Measurements from ENCODE around the gene DNER.

The DNER gene

GRCh38 chr2:229572507-229573271 is 141.7 kb downstream of the DNER start:
- no peaks in the 10 kb centered on the region for H3K27me3 ChIP-seq (ENCODE audit: insufficient read depth, poor library complexity, severe bottlenecking)

GRCh38 chr2:229571243-229571642 is 143.1 kb downstream of the DNER start:
- H3K4me3 ChIP-seq (ENCODE audit: severe bottlenecking), result no peak overlapping the region
- ATAC-seq (ENCODE audit: low read depth), result no peak
- H3K27ac ChIP-seq (ENCODE audit: poor library complexity, severe bottlenecking), result no peak overlapping the region
- H3K36me3 ChIP-seq (ENCODE audit: low read depth), result peaks cover 20% of the 10 kb centered on the region; the same call in 1 of the 2 replicates
- DNase-seq (ENCODE audit: low spot score), result no peak
- no peaks in the 10 kb centered on the region for H3K27me3 ChIP-seq (ENCODE audit: insufficient read depth, poor library complexity, severe bottlenecking)
- H3K4me1 ChIP-seq (ENCODE audit: insufficient read depth, poor library complexity, severe bottlenecking), result no peaks in the 10 kb centered on the region
- TF ChIP-seq CTCF (IDR thresholded peaks at IDR 0.05; ENCODE audit: poor library complexity, severe bottlenecking), result no peak
- H3K9me3 ChIP-seq (ENCODE audit: severe bottlenecking), result no peaks in the 10 kb centered on the region

More at GRCh38 chr2:229572507-229573271, 141.7 kb downstream of the DNER start:
- no peak for DNase-seq (ENCODE audit: low spot score)
- TF ChIP-seq CTCF (IDR thresholded peaks at IDR 0.05; ENCODE audit: poor library complexity, severe bottlenecking), result no peak
- Histone ChIP-seq H3K36me3 (ENCODE audit: low read depth) (peaks cover 20% of the 10 kb centered on the region; the same call in 1 of the 2 replicates), H3K9me3 (ENCODE audit: severe bottlenecking) (no peaks in the 10 kb centered on the region), H3K4me1 (ENCODE audit: insufficient read depth, poor library complexity, severe bottlenecking) (no peaks in the 10 kb centered on the region), H3K4me3 (ENCODE audit: severe bottlenecking) (no peak overlapping the region), H3K27ac (ENCODE audit: poor library complexity, severe bottlenecking) (no peak overlapping the region)
- ATAC-seq (ENCODE audit: low read depth), result no peak

- TF ChIP-seq CTCF (IDR thresholded peaks at IDR 0.05; ENCODE audit: poor library complexity, severe bottlenecking), result no peak
- DNase-seq (ENCODE audit: low spot score) (no peak), ATAC-seq (ENCODE audit: low read depth) (no peak)
- no peak overlapping the region for H3K27ac ChIP-seq (ENCODE audit: poor library complexity, severe bottlenecking)
- H3K4me1 ChIP-seq (ENCODE audit: insufficient read depth, poor library complexity, severe bottlenecking), result no peaks in the 10 kb centered on the region
- no peak overlapping the region for H3K4me3 ChIP-seq (ENCODE audit: severe bottlenecking)
- no peaks in the 10 kb centered on the region for H3K27me3 ChIP-seq (ENCODE audit: insufficient read depth, poor library complexity, severe bottlenecking)
- H3K36me3 ChIP-seq (ENCODE audit: low read depth), result peaks cover 5% of the 10 kb centered on the region; the same call in 1 of the 2 replicates
- no peaks in the 10 kb centered on the region for H3K9me3 ChIP-seq (ENCODE audit: severe bottlenecking)
Observed at GRCh38 chr2:229566370-229566769, 148.0 kb downstream of the DNER start.

GRCh38 chr2:229564300-229564907 is 150.0 kb downstream of the DNER start:
- no peaks in the 10 kb centered on the region for H3K27me3 ChIP-seq (ENCODE audit: insufficient read depth, poor library complexity, severe bottlenecking)
- no peak for TF ChIP-seq CTCF (IDR thresholded peaks at IDR 0.05; ENCODE audit: poor library complexity, severe bottlenecking)
- no peaks in the 10 kb centered on the region for H3K9me3 ChIP-seq (ENCODE audit: severe bottlenecking)

GRCh38 chr2:229563388-229563787 is 151.0 kb downstream of the DNER start:
- Histone ChIP-seq H3K27ac (ENCODE audit: poor library complexity, severe bottlenecking) (no peak overlapping the region), H3K36me3 (ENCODE audit: low read depth) (no peaks in the 10 kb centered on the region; the same call in 1 of the 2 replicates), H3K9me3 (ENCODE audit: severe bottlenecking) (no peaks in the 10 kb centered on the region), H3K4me1 (ENCODE audit: insufficient read depth, poor library complexity, severe bottlenecking) (no peaks in the 10 kb centered on the region), H3K27me3 (ENCODE audit: insufficient read depth, poor library complexity, severe bottlenecking) (no peaks in the 10 kb centered on the region), H3K4me3 (ENCODE audit: severe bottlenecking) (no peak overlapping the region)
- DNase-seq (ENCODE audit: low spot score), result no peak
- no peak for ATAC-seq (ENCODE audit: low read depth)
- no peak for TF ChIP-seq CTCF (IDR thresholded peaks at IDR 0.05; ENCODE audit: poor library complexity, severe bottlenecking)

More at GRCh38 chr2:229564300-229564907, 150.0 kb downstream of the DNER start:
- ATAC-seq (ENCODE audit: low read depth) (no peak), DNase-seq (ENCODE audit: low spot score) (no peak)
- Histone ChIP-seq H3K36me3 (ENCODE audit: low read depth) (peaks cover 5% of the 10 kb centered on the region; the same call in 1 of the 2 replicates), H3K27ac (ENCODE audit: poor library complexity, severe bottlenecking) (no peak overlapping the region), H3K4me1 (ENCODE audit: insufficient read depth, poor library complexity, severe bottlenecking) (no peaks in the 10 kb centered on the region), H3K4me3 (ENCODE audit: severe bottlenecking) (no peak overlapping the region)

Measured in RWPE2 (cell line).